Amygdala (tissue), 56 donors: ENCODE data around the gene ZNF740.

Experiments
- DNase-seq, 56 donors: peaks; one replicate each; lab custom pipeline; 2025; lab: John Stamatoyannopoulos, UW

Gene ZNF740

GRCh38 chr12:53224061-53224896, 43.8 kb downstream of the ZNF740 start:
- DNase-seq = no peak

- peak in 3 of 56 donors; percentile 11 to 37 (median 30) for DNase-seq
Measured at GRCh38 chr12:53224897-53225634, 44.5 kb downstream of the ZNF740 start.

- DNase-seq = peak in 1 of 56 donors; percentile 21
Measured at GRCh38 chr12:53225635-53226424, 45.3 kb downstream of the ZNF740 start.

- DNase-seq = no peak
Measured at GRCh38 chr12:53226815-53227214, 46.3 kb downstream of the ZNF740 start.

GRCh38 chr12:53227341-53227740, 46.8 kb downstream of the ZNF740 start:
- DNase-seq = no peak

GRCh38 chr12:53227836-53228235, 47.3 kb downstream of the ZNF740 start:
- DNase-seq = no peak

GRCh38 chr12:53229454-53229853, 48.9 kb downstream of the ZNF740 start:
- no peak for DNase-seq

GRCh38 chr12:53230108-53230845, 49.8 kb downstream of the ZNF740 start:
- DNase-seq = peak in 1 of 56 donors; percentile 48

- DNase-seq = no peak
Measured at GRCh38 chr12:53231671-53231920, 51.1 kb downstream of the ZNF740 start.

GRCh38 chr12:53231921-53232645, 51.6 kb downstream of the ZNF740 start, which contains the start of gene RARG:
Gene RARG, minus strand, starts transcription at chr12:53232209. Its CDS starts 4,664 bp downstream, at chr12:53227545.
- peak in 25 of 56 donors; percentile 24 to 80 (median 41) for DNase-seq

GRCh38 chr12:53232646-53233461, 52.3 kb downstream of the ZNF740 start:
- peak in 11 of 56 donors; percentile 21 to 58 (median 42) for DNase-seq

- no peak for DNase-seq
Measured at GRCh38 chr12:53233671-53234121, 53.2 kb downstream of the ZNF740 start.

- peak in 3 of 56 donors; percentile 24 to 44 (median 37) for DNase-seq
Measured at GRCh38 chr12:53234271-53234914, 53.9 kb downstream of the ZNF740 start.

GRCh38 chr12:53235164-53235563, 54.6 kb downstream of the ZNF740 start:
- DNase-seq = peak in 1 of 56 donors; percentile 25

GRCh38 chr12:53235742-53236442, 55.4 kb downstream of the ZNF740 start:
- no peak for DNase-seq

GRCh38 chr12:53236443-53237111, 56.1 kb downstream of the ZNF740 start:
- no peak for DNase-seq
